Measurements from ENCODE around the gene ONECUT3.
A peak's percentile ranks its signal among the peaks of the same experiment; 100 is the strongest.

Gene ONECUT3

GRCh38 chr19:1812426-1813191 is 59.3 kb downstream of the ONECUT3 start (continued):
- TF ChIP-seq HIC1 (tag by site-specific recombination; IDR thresholded peaks at IDR 0.05) (no peak), ZNF785 (tag by site-specific recombination; IDR thresholded peaks at IDR 0.05) (no peak), ZNF16 (tag by site-specific recombination; IDR thresholded peaks at IDR 0.05; ENCODE audit: low read depth) (no peak), ZNF548 (tag by site-specific recombination; IDR thresholded peaks at IDR 0.05) (no peak), ZNF658 (tag by site-specific recombination; IDR thresholded peaks at IDR 0.05) (no peak), ZSCAN5A (tag by site-specific recombination; IDR thresholded peaks at IDR 0.05) (no peak), ZNF529 (tag by site-specific recombination; IDR thresholded peaks at IDR 0.05; ENCODE audit: insufficient replicate concordance) (no peak), MEIS1 (CRISPR knock-in tag; IDR thresholded peaks at IDR 0.05; ENCODE audit: borderline replicate concordance) (no peak), ZNF704 (tag by site-specific recombination; IDR thresholded peaks at IDR 0.05) (no peak), ZSCAN16 (tag by site-specific recombination; IDR thresholded peaks at IDR 0.05) (no peak), TRIM28 (IDR thresholded peaks at IDR 0.05; ENCODE audit: borderline replicate concordance, low read length) (0 out of 2 replicates have a peak, but pooled peaks have one; percentile 37), ZNF621 (tag by site-specific recombination; IDR thresholded peaks at IDR 0.05) (no peak), ZNF114 (tag by site-specific recombination; IDR thresholded peaks at IDR 0.05) (no peak), ZNF324 (tag by site-specific recombination; IDR thresholded peaks at IDR 0.05) (no peak), PRDM1 (tag by site-specific recombination; IDR thresholded peaks at IDR 0.05) (no peak), ZSCAN4 (tag by site-specific recombination; IDR thresholded peaks at IDR 0.05) (no peak), ZSCAN18 (tag by site-specific recombination; IDR thresholded peaks at IDR 0.05) (no peak), ZNF121 (tag by site-specific recombination; IDR thresholded peaks at IDR 0.05) (no peak), ZNF449 (tag by site-specific recombination; IDR thresholded peaks at IDR 0.05) (no peak), ZNF560 (tag by site-specific recombination; IDR thresholded peaks at IDR 0.05; ENCODE audit: borderline replicate concordance) (no peak), WT1 (tag by site-specific recombination; IDR thresholded peaks at IDR 0.05) (no peak), KLF17 (tag by site-specific recombination; IDR thresholded peaks at IDR 0.05) (peak; percentile 71; the same call in 1 of the 2 replicates), BCL6B (tag by site-specific recombination; IDR thresholded peaks at IDR 0.05) (no peak), ZNF223 (tag by site-specific recombination; IDR thresholded peaks at IDR 0.05) (no peak), ZIC2 (tag by site-specific recombination; IDR thresholded peaks at IDR 0.05) (no peak)

All from HEK293 (cell line).